ENCODE measurements around the gene CXCR6.

The CXCR6 gene

DNA sequence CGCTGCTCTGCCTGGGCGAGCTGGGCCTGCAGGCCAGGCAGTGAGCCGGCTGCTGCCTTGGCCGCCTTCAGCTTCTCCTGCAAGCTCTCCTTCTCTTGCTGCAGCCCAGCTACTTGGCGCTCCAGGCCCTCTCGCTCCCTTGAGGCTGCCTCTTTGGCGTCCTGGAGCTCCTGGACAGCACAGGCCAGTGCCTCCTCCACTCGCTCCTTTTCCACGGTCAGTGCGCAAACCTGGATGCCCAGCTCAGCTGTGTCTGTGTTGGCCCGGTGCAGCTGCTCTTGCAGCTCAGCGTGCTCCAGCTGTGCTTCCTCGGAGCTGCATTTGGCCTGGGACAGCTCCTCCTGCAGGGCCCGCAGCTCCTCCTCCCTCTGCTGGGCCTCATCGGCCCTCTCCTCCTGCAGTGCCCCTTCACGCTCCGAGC, 23.1 kb downstream of the CXCR6 start:
- Histone ChIP-seq H3K27me3 (ENCODE audit: insufficient read depth, low read length, poor library complexity) (no peaks in the 10 kb centered on the region), H3K9me3 (ENCODE audit: insufficient read depth, low read length, severe bottlenecking) (no peaks in the 10 kb centered on the region), H3K4me3 (ENCODE audit: low read depth in 1 of 2, low read length in 2 of 2) (no peak overlapping the region), H3K79me2 (ENCODE audit: insufficient read depth, low read length) (peaks cover 14% of the 10 kb centered on the region), H4K20me1 (ENCODE audit: insufficient read depth, low read length) (peaks cover 12% of the 10 kb centered on the region; the same call in 1 of the 2 replicates), H3K36me3 (ENCODE audit: insufficient read depth, low read length) (peaks cover 99% of the 10 kb centered on the region), H2AFZ (ENCODE audit: low read depth, low read length) (no peak overlapping the region), H3K27ac (ENCODE audit: low read length) (peak overlapping the region; percentile 43; the same call in 1 of the 2 replicates), H3K9ac (ENCODE audit: low read depth, low read length) (no peak overlapping the region), H3K4me1 (ENCODE audit: insufficient read depth, low read length) (no peaks in the 10 kb centered on the region), H3K4me2 (ENCODE audit: insufficient read depth, low read length) (no peak overlapping the region)
- TF ChIP-seq, protein P1, sequence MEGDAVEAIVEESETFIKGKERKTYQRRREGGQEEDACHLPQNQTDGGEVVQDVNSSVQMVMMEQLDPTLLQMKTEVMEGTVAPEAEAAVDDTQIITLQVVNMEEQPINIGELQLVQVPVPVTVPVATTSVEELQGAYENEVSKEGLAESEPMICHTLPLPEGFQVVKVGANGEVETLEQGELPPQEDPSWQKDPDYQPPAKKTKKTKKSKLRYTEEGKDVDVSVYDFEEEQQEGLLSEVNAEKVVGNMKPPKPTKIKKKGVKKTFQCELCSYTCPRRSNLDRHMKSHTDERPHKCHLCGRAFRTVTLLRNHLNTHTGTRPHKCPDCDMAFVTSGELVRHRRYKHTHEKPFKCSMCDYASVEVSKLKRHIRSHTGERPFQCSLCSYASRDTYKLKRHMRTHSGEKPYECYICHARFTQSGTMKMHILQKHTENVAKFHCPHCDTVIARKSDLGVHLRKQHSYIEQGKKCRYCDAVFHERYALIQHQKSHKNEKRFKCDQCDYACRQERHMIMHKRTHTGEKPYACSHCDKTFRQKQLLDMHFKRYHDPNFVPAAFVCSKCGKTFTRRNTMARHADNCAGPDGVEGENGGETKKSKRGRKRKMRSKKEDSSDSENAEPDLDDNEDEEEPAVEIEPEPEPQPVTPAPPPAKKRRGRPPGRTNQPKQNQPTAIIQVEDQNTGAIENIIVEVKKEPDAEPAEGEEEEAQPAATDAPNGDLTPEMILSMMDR (IDR thresholded peaks at IDR 0.05; ENCODE audit: borderline replicate concordance, extremely low read depth, low read length, poor library complexity, severe bottlenecking), result no peak
- TF ChIP-seq EZH2 (IDR thresholded peaks at IDR 0.05; ENCODE audit: borderline replicate concordance, low read depth, low read length, severe bottlenecking), result no peak
- ATAC-seq (ENCODE audit: insufficient read depth, low read depth) (no peak), DNase-seq (no peak)

GRCh38 chr3:45966950-45967640, 23.8 kb downstream of the CXCR6 start:
- Histone ChIP-seq H3K9ac (ENCODE audit: low read depth, low read length) (no peak overlapping the region), H3K9me3 (ENCODE audit: insufficient read depth, low read length, severe bottlenecking) (no peaks in the 10 kb centered on the region), H3K27me3 (ENCODE audit: insufficient read depth, low read length, poor library complexity) (no peaks in the 10 kb centered on the region), H3K27ac (ENCODE audit: low read length) (peak overlapping the region; percentile 43; the same call in 1 of the 2 replicates), H3K79me2 (ENCODE audit: insufficient read depth, low read length) (peaks cover 14% of the 10 kb centered on the region), H3K4me3 (ENCODE audit: low read depth in 1 of 2, low read length in 2 of 2) (no peak overlapping the region), H3K4me2 (ENCODE audit: insufficient read depth, low read length) (no peak overlapping the region), H4K20me1 (ENCODE audit: insufficient read depth, low read length) (peaks cover 12% of the 10 kb centered on the region; the same call in 1 of the 2 replicates), H3K4me1 (ENCODE audit: insufficient read depth, low read length) (peaks cover under 1% of the 10 kb centered on the region; the same call in 1 of the 2 replicates), H3K36me3 (ENCODE audit: insufficient read depth, low read length) (peaks cover 99% of the 10 kb centered on the region), H2AFZ (ENCODE audit: low read depth, low read length) (no peak overlapping the region)
- no peak for TF ChIP-seq EZH2 (IDR thresholded peaks at IDR 0.05; ENCODE audit: borderline replicate concordance, low read depth, low read length, severe bottlenecking)
- TF ChIP-seq, protein P1 (IDR thresholded peaks at IDR 0.05; ENCODE audit: borderline replicate concordance, extremely low read depth, low read length, poor library complexity, severe bottlenecking), result no peak
- no peak for ATAC-seq (ENCODE audit: insufficient read depth, low read depth)
- no peak for DNase-seq

DNA sequence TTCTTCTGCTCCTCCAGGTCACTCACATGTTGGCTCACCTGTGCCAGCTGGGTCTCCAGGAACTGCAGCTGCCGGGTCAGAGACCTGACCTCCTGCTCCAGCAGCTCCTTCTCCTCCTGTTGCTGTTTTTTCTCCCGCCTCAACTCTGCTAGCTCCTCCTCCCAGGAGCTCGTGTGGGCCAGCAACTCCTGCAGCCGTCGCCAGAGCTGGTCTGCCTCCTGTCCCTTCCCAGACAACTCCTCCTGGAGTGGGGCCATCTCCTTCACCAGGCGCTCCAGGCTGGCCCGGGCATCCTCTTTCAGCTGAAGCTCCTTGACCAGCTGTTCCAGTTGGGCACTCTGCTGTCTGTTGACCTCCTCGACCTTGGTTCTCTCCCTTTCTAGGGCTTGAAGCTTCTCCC, 24.5 kb downstream of the CXCR6 start:
- no peak overlapping the region for H3K27ac ChIP-seq (ENCODE audit: low read length)
- H3K79me2 ChIP-seq (ENCODE audit: insufficient read depth, low read length), result peaks cover 15% of the 10 kb centered on the region
- no peaks in the 10 kb centered on the region for H3K27me3 ChIP-seq (ENCODE audit: insufficient read depth, low read length, poor library complexity)
- peaks cover 7% of the 10 kb centered on the region for H3K4me1 ChIP-seq (ENCODE audit: insufficient read depth, low read length)
- TF ChIP-seq EZH2 (IDR thresholded peaks at IDR 0.05; ENCODE audit: borderline replicate concordance, low read depth, low read length, severe bottlenecking), result no peak
- TF ChIP-seq, protein P1 (IDR thresholded peaks at IDR 0.05; ENCODE audit: borderline replicate concordance, extremely low read depth, low read length, poor library complexity, severe bottlenecking), result no peak
- no peak overlapping the region for H2AFZ ChIP-seq (ENCODE audit: low read depth, low read length)
- ATAC-seq (ENCODE audit: insufficient read depth, low read depth), result no peak
- H3K9me3 ChIP-seq (ENCODE audit: insufficient read depth, low read length, severe bottlenecking), result no peaks in the 10 kb centered on the region
- DNase-seq, result no peak
- peaks cover 97% of the 10 kb centered on the region for H3K36me3 ChIP-seq (ENCODE audit: insufficient read depth, low read length)
- no peak overlapping the region for H3K4me3 ChIP-seq (ENCODE audit: low read depth in 1 of 2, low read length in 2 of 2)
- peaks cover 12% of the 10 kb centered on the region; the same call in 1 of the 2 replicates for H4K20me1 ChIP-seq (ENCODE audit: insufficient read depth, low read length)
- no peak overlapping the region for H3K4me2 ChIP-seq (ENCODE audit: insufficient read depth, low read length)
- no peak overlapping the region for H3K9ac ChIP-seq (ENCODE audit: low read depth, low read length)

Data from DND-41 (cell line).